OCI-LY7 (cell line): ENCODE results near the gene SLC26A4. TPM values are rescaled to one million over a fixed set of nuclear protein-coding genes. Genes with fewer than 3 reads are reported as not detected.

Experiments
- BruUV-seq: library from RNA; stranded (reverse); fragments of 400-500 nt; replicated peaks from 2 replicates; lab custom pipeline; 2021; lab: Mats Ljungman, UMichigan
- CTCF ChIA-PET: fragments of 300-600 bp; sonication (Branson Sonifier 250); formaldehyde crosslinking; loops from one replicate; lab custom pipeline; 2022; ENCODE audit warnings: antibody characterized with exemption; ENCODE audit not compliant: unreplicated experiment; lab: Charles Lee
- POLR2A ChIA-PET: fragments of 300-600 bp; sonication (Branson Sonifier 250); formaldehyde crosslinking; loops from one replicate; lab custom pipeline; 2022; ENCODE audit warnings: antibody characterized with exemption; lab: Charles Lee
- DNase-seq: peaks from one replicate; pipeline ENCODE4 v3.0.0-alpha.2; 2015; ENCODE audit warnings: low spot score
- H2AFZ ChIP-seq: fragments of 200-600 bp; sonication (generic), shearing (Covaris generic); 2 replicates; pipeline ENCODE4 v1.6.1; 2014; ENCODE audit warnings: mild to moderate bottlenecking, antibody characterized with exemption, low read length, moderate library complexity
- H3K27ac ChIP-seq: fragments of 200-600 bp; sonication (generic); 2 replicates; pipeline ENCODE4 v1.5.1; 2014; ENCODE audit warnings: mixed run types, low read depth, mild to moderate bottlenecking, moderate library complexity, low read length, inconsistent platforms; ENCODE audit not compliant: poor library complexity, severe bottlenecking
- H3K36me3 ChIP-seq: fragments of 200-600 bp; sonication (generic); 2 replicates; pipeline ENCODE4 v1.6.1; 2014; ENCODE audit warnings: mild to moderate bottlenecking, antibody characterized with exemption, low read length, moderate library complexity, mixed read lengths; ENCODE audit not compliant: insufficient read depth
- H3K4me1 ChIP-seq: fragments of 200-600 bp; sonication (generic); 2 replicates; pipeline ENCODE4 v1.5.1; 2014; ENCODE audit warnings: mild to moderate bottlenecking, low read length; ENCODE audit not compliant: insufficient read depth, poor library complexity, severe bottlenecking
- H3K4me2 ChIP-seq: fragments of 200-600 bp; sonication (generic); 2 replicates; pipeline ENCODE4 v1.6.1; 2014; ENCODE audit warnings: mild to moderate bottlenecking, low read length
- H3K4me3 ChIP-seq: fragments of 200-600 bp; sonication (generic); 2 replicates; pipeline ENCODE4 v1.5.1; 2014; ENCODE audit warnings: mild to moderate bottlenecking, low read depth, low read length; ENCODE audit not compliant: poor library complexity, severe bottlenecking
- H3K79me2 ChIP-seq: fragments of 200-600 bp; sonication (generic); 2 replicates; pipeline ENCODE4 v1.6.1; 2016; ENCODE audit warnings: low read depth, mild to moderate bottlenecking, low read length, moderate library complexity, mixed read lengths; ENCODE audit not compliant: insufficient read depth
- H3K9me2 ChIP-seq: fragments of 200-600 bp; sonication (generic); 2 replicates; pipeline ENCODE4 v1.6.1; 2016; ENCODE audit warnings: mild to moderate bottlenecking, low read length, mixed read lengths; ENCODE audit not compliant: insufficient read depth
- H3K9me3 ChIP-seq: fragments of 200-600 bp; sonication (generic); 2 replicates; pipeline ENCODE4 v1.6.1; 2014; ENCODE audit warnings: mild to moderate bottlenecking, mixed run types, low read length, mixed read lengths
- H4K20me1 ChIP-seq: fragments of 200-600 bp; sonication (generic); 2 replicates; pipeline ENCODE4 v1.6.1; 2014; ENCODE audit warnings: mild to moderate bottlenecking, antibody characterized with exemption, low read length, moderate library complexity, mixed read lengths; ENCODE audit not compliant: insufficient read depth
- CTCF ChIP-seq: fragments of 200-600 bp; sonication (generic); conservative IDR thresholded peaks from 2 replicates; pipeline ENCODE4 v1.5.1; 2014; ENCODE audit warnings: mild to moderate bottlenecking, antibody characterized with exemption, low read length, moderate library complexity, mixed read lengths
- EZH2phosphoT487 ChIP-seq: fragments of 200-600 bp; sonication (generic); IDR thresholded peaks from 2 replicates; pipeline ENCODE4 v1.6.1; 2018; ENCODE audit warnings: low read depth, borderline replicate concordance, mild to moderate bottlenecking, mixed run types, antibody characterized with exemption, low read length, moderate library complexity, mixed read lengths
- intact Hi-C: fragments of 100-400 bp; cut with micrococcal nuclease; formaldehyde crosslinking; loops from one replicate; pipeline ENCODE4 v1.10.0; 2022; ENCODE audit not compliant: unreplicated experiment
- total RNA-seq, 2 experiments: library from RNA; depleted of rRNA in 1 of 2; stranded (reverse); fragments of >200 nt in 1 of 2; shearing (Covaris generic) in 1 of 2; gene quantifications; 2 replicates each; pipeline ENCODE4 v1.2.3, GENCODE V29; 2014 to 2022

Gene SLC26A4
- total RNA-seq, 2 experiments from 2014 or later = 0.27 TPM; not detected in 1

DNA sequence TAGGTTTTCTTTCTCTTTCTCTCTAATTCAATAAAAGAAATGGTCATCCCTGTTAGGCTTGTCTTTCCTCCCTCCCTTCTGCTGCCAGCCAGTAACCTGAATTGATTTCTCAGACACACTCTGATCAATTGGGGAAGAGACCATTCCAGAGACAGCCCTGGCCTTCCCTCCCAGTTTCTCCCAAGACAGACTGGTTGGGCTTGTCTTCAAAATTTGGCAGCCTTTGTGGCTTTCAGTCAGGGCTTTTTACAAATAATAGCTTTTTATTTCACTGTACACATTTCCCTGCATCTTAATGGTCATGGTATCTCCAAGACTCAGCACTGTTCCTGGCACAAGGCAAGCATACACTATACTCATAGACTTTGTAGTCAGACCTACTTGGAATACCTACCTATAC lies 46.7 kb upstream of the SLC26A4 start:
- Histone ChIP-seq H3K9me2 (no peaks in the 10 kb centered on the region), H3K4me3 (no peak overlapping the region), H3K9me3 (no peaks in the 10 kb centered on the region), H3K4me2 (no peak overlapping the region), H2AFZ (no peak overlapping the region), H3K79me2 (no peaks in the 10 kb centered on the region), H3K36me3 (peaks cover 5% of the 10 kb centered on the region), H3K27ac (no peak overlapping the region), H3K4me1 (no peaks in the 10 kb centered on the region), H4K20me1 (no peaks in the 10 kb centered on the region)
- CTCF ChIA-PET = interaction anchor here (0.6 kb wide), 1 partner anchor 50 kb away, joined by 3 read pairs; no protein-coding TSS in a partner anchor
- TF ChIP-seq EZH2phosphoT487 (no peak), CTCF (no peak)
- DNase-seq = no peak
- BruUV-seq = no TSS peak
- intact Hi-C loops = no loop called here
- POLR2A ChIA-PET = no interaction called here

DNA sequence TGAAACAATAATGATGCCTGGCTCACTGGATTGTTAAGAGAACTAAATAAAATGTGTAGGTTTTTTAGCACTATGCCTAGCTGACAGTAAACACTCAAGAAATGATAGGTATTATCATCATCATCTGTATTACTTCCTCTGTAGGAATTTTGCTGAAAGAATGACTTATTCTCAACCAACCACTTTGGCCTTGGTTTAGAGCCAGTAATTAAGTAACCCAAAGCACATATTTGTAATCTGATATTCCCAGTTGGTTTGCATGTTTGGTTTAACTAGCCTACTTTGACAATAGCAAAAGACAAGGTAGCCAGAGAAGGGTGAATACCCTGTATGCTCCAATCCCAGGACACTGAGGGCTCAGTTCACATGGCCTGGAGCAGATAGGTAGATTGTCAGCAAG lies 46.2 kb upstream of the SLC26A4 start:
- intact Hi-C loops = no loop called here
- H3K4me2 ChIP-seq = no peak overlapping the region
- TF ChIP-seq CTCF (no peak), EZH2phosphoT487 (no peak)
- no peaks in the 10 kb centered on the region for H3K4me1 ChIP-seq
- ChIA-PET CTCF (no interaction called here), POLR2A (no interaction called here)
- DNase-seq = no peak
- no TSS peak for BruUV-seq
- no peaks in the 10 kb centered on the region for H3K79me2 ChIP-seq
- H3K4me3 ChIP-seq = no peak overlapping the region
- no peaks in the 10 kb centered on the region for H3K9me2 ChIP-seq
- no peak overlapping the region for H3K27ac ChIP-seq
- H2AFZ ChIP-seq = no peak overlapping the region
- no peaks in the 10 kb centered on the region for H4K20me1 ChIP-seq
- no peaks in the 10 kb centered on the region for H3K9me3 ChIP-seq
- peaks cover 5% of the 10 kb centered on the region for H3K36me3 ChIP-seq

- no peak overlapping the region for H3K27ac ChIP-seq
- no peaks in the 10 kb centered on the region for H3K79me2 ChIP-seq
- intact Hi-C loops = no loop called here
- no peak for DNase-seq
- CTCF ChIA-PET = no interaction called here
- H4K20me1 ChIP-seq = no peaks in the 10 kb centered on the region
- POLR2A ChIA-PET = no interaction called here
- no peaks in the 10 kb centered on the region for H3K9me3 ChIP-seq
- H2AFZ ChIP-seq = no peak overlapping the region
- no peak overlapping the region for H3K4me3 ChIP-seq
- no peak overlapping the region for H3K4me2 ChIP-seq
- H3K4me1 ChIP-seq = no peaks in the 10 kb centered on the region
- TF ChIP-seq EZH2phosphoT487 (no peak), CTCF (no peak)
- no peaks in the 10 kb centered on the region for H3K9me2 ChIP-seq
- peaks cover 5% of the 10 kb centered on the region for H3K36me3 ChIP-seq
- BruUV-seq = no TSS peak
These were observed 44.5 kb upstream of the SLC26A4 start for GRCh38 chr7:107615910-107616680.
